ENCODE results near the gene FOXK2. TPM values are rescaled to one million over a fixed set of nuclear protein-coding genes. Genes with fewer than 3 reads are reported as not detected.
"Not testable (repeated sequence)": the region's sequence is repeated elsewhere in the genome, so short reads cannot be mapped to it uniquely, and the experiment has no call there.

Gene FOXK2
- total and polyA plus RNA-seq, 4 donors = 26.8 to 57.1 (median 46.5) TPM

DNA sequence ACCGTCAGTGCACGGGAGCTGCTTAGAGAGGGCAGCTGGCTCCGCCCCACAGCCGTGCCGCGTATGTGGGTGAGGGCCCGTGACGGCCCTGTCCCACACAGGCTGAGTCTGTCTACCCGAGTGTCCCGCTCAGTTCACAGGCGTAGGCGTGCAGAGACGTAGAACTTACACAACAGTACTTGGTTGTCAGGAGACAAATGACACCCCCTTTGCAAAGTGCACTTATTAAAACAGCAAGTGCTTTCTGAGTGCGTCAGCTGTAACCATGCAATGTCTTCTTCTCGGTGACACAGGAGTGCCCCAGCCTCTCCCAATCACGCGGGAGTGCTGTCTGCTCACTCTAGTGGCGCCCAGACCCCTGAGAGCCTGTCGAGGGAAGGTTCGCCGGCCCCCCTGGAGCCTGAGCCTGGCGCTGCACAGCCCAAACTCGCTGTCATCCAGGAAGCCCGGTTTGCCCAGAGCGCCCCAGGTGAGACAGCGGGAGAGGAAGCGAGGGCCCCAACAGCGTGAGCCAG lies 64.2 kb downstream of the FOXK2 start:
- 89% methylated on average over 28 of the region's 28 CpGs for WGBS (ENCODE audit: insufficient coverage)
- peak overlapping the region; percentile 50 for H3K27ac ChIP-seq (ENCODE audit: low read depth, low read length)
- peaks cover 68% of the 10 kb centered on the region for H3K36me3 ChIP-seq (ENCODE audit: control insufficient read depth, insufficient read depth, low read length)
- no peaks in the 10 kb centered on the region for H3K27me3 ChIP-seq (ENCODE audit: control insufficient read depth, insufficient read depth, low read length)
- H3K9me3 ChIP-seq (ENCODE audit: control insufficient read depth, insufficient read depth, low read length) = no peaks in the 10 kb centered on the region
- no peak overlapping the region for H3K4me3 ChIP-seq (ENCODE audit: low read depth, low read length)
- peaks cover 3% of the 10 kb centered on the region for H3K4me1 ChIP-seq (ENCODE audit: control insufficient read depth, insufficient read depth, low read length)
- DNase-seq (ENCODE audit: low read depth in 4 of 6, low spot score in 6 of 6) = no peak

DNA sequence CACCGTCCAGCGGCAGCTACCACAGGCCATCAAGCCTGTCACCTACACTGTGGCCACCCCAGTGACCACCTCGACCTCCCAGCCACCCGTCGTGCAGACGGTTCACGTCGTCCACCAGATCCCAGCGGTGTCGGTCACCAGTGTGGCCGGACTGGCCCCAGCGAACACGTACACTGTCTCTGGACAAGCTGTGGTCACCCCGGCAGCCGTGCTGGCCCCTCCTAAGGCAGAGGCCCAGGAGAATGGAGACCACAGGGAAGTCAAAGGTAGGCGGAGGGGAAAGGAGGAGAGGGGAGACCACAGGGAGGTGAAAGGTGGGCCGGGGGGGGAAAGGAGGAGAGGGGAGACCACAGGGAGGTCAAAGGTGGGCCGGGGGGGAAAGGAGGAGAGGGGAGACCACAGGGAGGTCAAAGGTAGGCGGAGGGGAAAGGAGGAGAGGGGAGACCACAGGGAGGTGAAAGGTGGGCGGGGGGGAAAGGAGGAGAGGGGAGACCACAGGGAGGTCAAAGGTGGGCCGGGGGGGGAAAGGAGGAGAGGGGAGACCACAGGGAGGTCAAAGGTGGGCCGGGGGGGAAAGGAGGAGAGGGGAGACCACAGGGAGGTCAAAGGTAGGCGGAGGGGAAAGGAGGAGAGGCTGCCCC lies 66.5 kb downstream of the FOXK2 start:
- not testable (repeated sequence) for H3K27me3 ChIP-seq (ENCODE audit: control insufficient read depth, insufficient read depth, low read length); H3K4me3 ChIP-seq (ENCODE audit: low read depth, low read length); H3K27ac ChIP-seq (ENCODE audit: low read depth, low read length); H3K4me1 ChIP-seq (ENCODE audit: control insufficient read depth, insufficient read depth, low read length); H3K9me3 ChIP-seq (ENCODE audit: control insufficient read depth, insufficient read depth, low read length)
- WGBS (ENCODE audit: insufficient coverage) = 92% methylated on average over 22 of the region's 23 CpGs
- H3K36me3 ChIP-seq (ENCODE audit: control insufficient read depth, insufficient read depth, low read length) = peaks cover 76% of the 10 kb centered on the region
- DNase-seq (ENCODE audit: low read depth in 4 of 6, low spot score in 6 of 6) = peak in 1 of 6 donors; percentile 93

- no peak overlapping the region for H3K4me3 ChIP-seq (ENCODE audit: low read depth, low read length)
- H3K9me3 ChIP-seq (ENCODE audit: control insufficient read depth, insufficient read depth, low read length) = no peaks in the 10 kb centered on the region
- H3K27me3 ChIP-seq (ENCODE audit: control insufficient read depth, insufficient read depth, low read length) = no peaks in the 10 kb centered on the region
- no peak overlapping the region for H3K27ac ChIP-seq (ENCODE audit: low read depth, low read length)
- peaks cover 83% of the 10 kb centered on the region for H3K36me3 ChIP-seq (ENCODE audit: control insufficient read depth, insufficient read depth, low read length)
- no peak for DNase-seq (ENCODE audit: low read depth in 4 of 6, low spot score in 6 of 6)
- WGBS (ENCODE audit: insufficient coverage) = 94% methylated on average over 12 of the region's 21 CpGs
- peaks cover 14% of the 10 kb centered on the region for H3K4me1 ChIP-seq (ENCODE audit: control insufficient read depth, insufficient read depth, low read length)
These were observed 67.2 kb downstream of the FOXK2 start for GRCh38 chr17:82586576-82587233.

- no peaks in the 10 kb centered on the region for H3K27me3 ChIP-seq (ENCODE audit: control insufficient read depth, insufficient read depth, low read length)
- 89% methylated on average over 35 of the region's 47 CpGs for WGBS (ENCODE audit: insufficient coverage)
- no peaks in the 10 kb centered on the region for H3K9me3 ChIP-seq (ENCODE audit: control insufficient read depth, insufficient read depth, low read length)
- no peak for DNase-seq (ENCODE audit: low read depth in 4 of 6, low spot score in 6 of 6)
- H3K4me1 ChIP-seq (ENCODE audit: control insufficient read depth, insufficient read depth, low read length) = peaks cover 22% of the 10 kb centered on the region
- H3K27ac ChIP-seq (ENCODE audit: low read depth, low read length) = no peak overlapping the region
- H3K4me3 ChIP-seq (ENCODE audit: low read depth, low read length) = no peak overlapping the region
- peaks cover 86% of the 10 kb centered on the region for H3K36me3 ChIP-seq (ENCODE audit: control insufficient read depth, insufficient read depth, low read length)
These were observed 67.9 kb downstream of the FOXK2 start for GRCh38 chr17:82587234-82588086.

- no peaks in the 10 kb centered on the region for H3K27me3 ChIP-seq (ENCODE audit: control insufficient read depth, insufficient read depth, low read length)
- WGBS (ENCODE audit: insufficient coverage) = 94% methylated on average over 21 of the region's 27 CpGs
- H3K27ac ChIP-seq (ENCODE audit: low read depth, low read length) = no peak overlapping the region
- no peak for DNase-seq (ENCODE audit: low read depth in 4 of 6, low spot score in 6 of 6)
- H3K9me3 ChIP-seq (ENCODE audit: control insufficient read depth, insufficient read depth, low read length) = no peaks in the 10 kb centered on the region
- H3K4me1 ChIP-seq (ENCODE audit: control insufficient read depth, insufficient read depth, low read length) = peaks cover 29% of the 10 kb centered on the region
- H3K36me3 ChIP-seq (ENCODE audit: control insufficient read depth, insufficient read depth, low read length) = peaks cover 78% of the 10 kb centered on the region
- H3K4me3 ChIP-seq (ENCODE audit: low read depth, low read length) = no peak overlapping the region
These were observed 69.0 kb downstream of the FOXK2 start for GRCh38 chr17:82588266-82589175.

GRCh38 chr17:82589851-82590180 lies 70.3 kb downstream of the FOXK2 start:
- Histone ChIP-seq H3K27me3 (ENCODE audit: control insufficient read depth, insufficient read depth, low read length) (no peaks in the 10 kb centered on the region), H3K9me3 (ENCODE audit: control insufficient read depth, insufficient read depth, low read length) (no peaks in the 10 kb centered on the region), H3K27ac (ENCODE audit: low read depth, low read length) (no peak overlapping the region), H3K4me3 (ENCODE audit: low read depth, low read length) (no peak overlapping the region), H3K36me3 (ENCODE audit: control insufficient read depth, insufficient read depth, low read length) (peaks cover 74% of the 10 kb centered on the region), H3K4me1 (ENCODE audit: control insufficient read depth, insufficient read depth, low read length) (peaks cover 35% of the 10 kb centered on the region)
- no peak for DNase-seq (ENCODE audit: low read depth in 4 of 6, low spot score in 6 of 6)
- WGBS (ENCODE audit: insufficient coverage) = no CpG with 5 or more reads among the region's 6 CpGs

DNA sequence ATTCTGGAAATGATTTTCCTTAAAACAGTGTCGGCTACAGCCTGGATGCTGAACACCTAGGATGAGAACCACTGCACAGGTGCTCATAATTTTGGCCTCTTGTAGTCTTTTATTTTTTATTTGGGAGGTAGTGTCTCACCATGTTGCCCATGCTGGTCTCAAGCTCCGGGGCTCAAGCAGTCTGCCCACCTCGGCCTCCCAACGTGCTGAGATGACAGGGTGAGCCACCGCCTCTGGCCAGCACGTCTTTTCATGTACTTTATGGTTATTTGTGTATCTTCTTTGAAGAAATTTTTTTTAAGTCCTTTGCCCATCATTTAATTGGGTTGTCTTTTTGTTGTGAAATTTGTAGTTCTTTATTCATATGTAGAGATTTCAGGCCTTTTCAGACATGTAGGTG lies 70.7 kb downstream of the FOXK2 start:
- H3K4me3 ChIP-seq (ENCODE audit: low read depth, low read length) = no peak overlapping the region
- peaks cover 73% of the 10 kb centered on the region for H3K36me3 ChIP-seq (ENCODE audit: control insufficient read depth, insufficient read depth, low read length)
- DNase-seq (ENCODE audit: low read depth in 4 of 6, low spot score in 6 of 6) = no peak
- 100% methylated on average over 1 of the region's 6 CpGs for WGBS (ENCODE audit: insufficient coverage)
- H3K9me3 ChIP-seq (ENCODE audit: control insufficient read depth, insufficient read depth, low read length) = no peaks in the 10 kb centered on the region
- H3K4me1 ChIP-seq (ENCODE audit: control insufficient read depth, insufficient read depth, low read length) = peaks cover 35% of the 10 kb centered on the region
- H3K27me3 ChIP-seq (ENCODE audit: control insufficient read depth, insufficient read depth, low read length) = no peaks in the 10 kb centered on the region
- no peak overlapping the region for H3K27ac ChIP-seq (ENCODE audit: low read depth, low read length)

DNA sequence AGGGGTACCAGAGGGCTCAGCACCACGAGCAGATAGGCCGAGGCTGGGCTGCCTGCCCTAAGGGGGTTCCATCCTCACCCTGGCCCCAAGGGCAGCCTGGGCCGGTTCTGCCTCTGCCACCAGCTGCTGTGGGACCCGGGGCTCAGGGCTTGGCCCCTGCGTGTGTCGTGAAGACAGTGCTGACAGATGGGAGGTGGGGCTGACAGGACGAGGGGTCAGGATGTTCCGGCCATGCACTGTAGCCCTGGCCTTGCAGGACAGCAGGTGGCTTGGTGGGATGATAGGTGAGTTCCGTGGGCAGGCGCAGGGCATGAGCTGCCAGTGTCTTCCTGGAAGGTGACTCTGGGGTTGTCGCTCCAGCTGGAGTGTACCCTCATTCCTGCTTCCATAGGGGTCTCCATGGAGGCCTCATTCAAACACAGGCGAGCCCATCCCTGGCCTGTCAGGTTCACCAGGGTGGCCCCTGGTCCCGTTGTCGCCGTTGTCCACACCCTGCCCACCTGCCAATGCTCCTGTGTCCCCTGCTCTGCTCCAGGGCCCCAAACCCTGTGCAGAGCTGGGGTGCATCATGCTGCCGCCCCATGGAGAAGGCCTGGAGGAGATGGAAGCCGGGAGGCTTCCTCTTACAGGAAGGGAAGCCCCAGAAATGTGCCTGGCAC lies 71.5 kb downstream of the FOXK2 start:
- no peaks in the 10 kb centered on the region for H3K9me3 ChIP-seq (ENCODE audit: control insufficient read depth, insufficient read depth, low read length)
- 80% methylated on average over 15 of the region's 17 CpGs for WGBS (ENCODE audit: insufficient coverage)
- peaks cover 35% of the 10 kb centered on the region for H3K4me1 ChIP-seq (ENCODE audit: control insufficient read depth, insufficient read depth, low read length)
- no peaks in the 10 kb centered on the region for H3K27me3 ChIP-seq (ENCODE audit: control insufficient read depth, insufficient read depth, low read length)
- H3K4me3 ChIP-seq (ENCODE audit: low read depth, low read length) = no peak overlapping the region
- peaks cover 74% of the 10 kb centered on the region for H3K36me3 ChIP-seq (ENCODE audit: control insufficient read depth, insufficient read depth, low read length)
- no peak overlapping the region for H3K27ac ChIP-seq (ENCODE audit: low read depth, low read length)
- DNase-seq (ENCODE audit: low read depth in 4 of 6, low spot score in 6 of 6) = no peak
